Measurements from ENCODE around the gene NT5DC1. TPM values are rescaled to one million over a fixed set of nuclear protein-coding genes. Genes with fewer than 3 reads are reported as not detected.

The NT5DC1 gene
- total RNA-seq, 1 donor from 2014 or later = 55.0 TPM

DNA sequence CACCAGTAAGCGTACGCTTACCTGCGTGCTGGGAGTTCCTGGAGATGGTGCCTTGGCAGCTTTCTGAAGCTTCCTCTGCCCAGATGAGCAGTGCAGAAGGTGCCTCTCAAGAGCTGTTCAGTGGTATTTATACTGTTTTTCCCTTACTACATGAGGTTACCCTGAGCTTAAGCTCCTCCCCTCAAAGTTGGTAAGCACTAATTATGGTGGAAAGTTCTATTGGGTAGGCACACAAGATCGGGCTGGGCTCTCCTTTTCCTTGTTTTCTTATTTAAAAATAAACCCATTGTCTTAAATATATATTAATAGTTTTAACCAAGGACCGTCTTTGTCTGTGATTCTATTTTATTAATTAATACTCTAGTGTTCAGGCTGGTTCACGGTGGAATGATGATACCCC lies 25.4 kb downstream of the NT5DC1 start, which contains the start of gene COL10A1:
TSS of gene COL10A1 (minus strand) at position 101 of the 400 bp plus-strand sequence. CDS start 640 bp downstream, outside the sequence.
- ATAC-seq (no peak), DNase-seq (no peak)
- intact Hi-C loops (cut with micrococcal nuclease) = no loop called here

DNA sequence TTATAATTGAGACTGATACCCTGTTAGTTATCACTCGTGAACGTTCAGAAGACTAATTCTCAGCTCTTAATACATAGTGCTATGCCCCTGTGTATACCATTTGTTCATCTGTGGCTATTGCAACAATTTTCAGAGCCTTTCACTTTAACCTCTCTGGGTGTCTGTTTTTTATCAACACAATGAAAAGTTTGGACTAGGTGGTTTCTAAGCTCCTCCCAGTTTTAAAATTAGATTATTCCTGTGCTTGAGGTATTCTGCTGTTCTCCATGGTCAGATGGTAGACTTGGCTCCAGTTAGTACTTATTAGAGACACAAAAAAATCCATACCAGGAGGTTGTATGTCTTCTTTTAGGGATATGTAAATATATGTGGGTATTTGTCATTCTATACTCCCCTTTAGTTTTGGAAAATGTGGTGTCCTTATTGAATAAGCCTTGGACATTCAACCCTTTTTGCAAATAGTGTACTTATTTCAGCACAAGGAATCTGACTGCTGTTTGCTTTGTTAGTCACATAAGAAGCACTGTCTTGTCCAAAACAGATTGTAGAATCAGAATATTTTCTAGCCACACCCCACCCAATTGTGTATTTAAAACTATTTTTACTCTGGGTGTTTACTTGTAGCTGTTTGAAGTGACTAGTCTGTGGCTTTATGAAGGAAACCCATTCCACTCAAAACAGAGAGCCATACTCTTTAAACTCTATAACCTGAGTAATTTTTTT lies 27.3 kb downstream of the NT5DC1 start:
- ATAC-seq (peak; percentile 84), DNase-seq (no peak)
- intact Hi-C loops (cut with micrococcal nuclease) = no loop called here

DNA sequence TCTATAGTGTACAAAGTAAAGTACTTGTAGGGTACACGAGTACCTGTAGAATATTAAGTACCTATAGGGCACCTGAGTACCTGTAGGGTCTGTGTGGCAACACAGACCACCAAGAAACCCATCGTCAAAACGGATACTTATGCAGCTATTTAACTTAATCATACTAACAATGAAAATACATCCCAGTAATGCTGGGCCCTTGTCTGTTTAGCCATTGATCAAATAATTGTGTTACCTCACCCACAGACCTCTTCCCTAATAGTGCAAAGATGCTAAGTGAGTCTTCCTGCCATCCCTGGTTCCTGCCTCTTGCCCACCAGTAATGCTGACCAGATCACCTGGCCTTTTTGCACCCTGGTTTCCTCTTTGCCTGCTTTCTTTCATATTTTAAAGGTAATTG lies 32.8 kb downstream of the NT5DC1 start:
- intact Hi-C loops (cut with micrococcal nuclease) = no loop called here
- ATAC-seq = no peak
- DNase-seq = no peak

- DNase-seq = no peak
- ATAC-seq = no peak
- intact Hi-C loops (cut with micrococcal nuclease) = no loop called here
Observed at GRCh38 chr6:116136373-116136772, 35.7 kb downstream of the NT5DC1 start.

GRCh38 chr6:116136933-116137340 lies 36.3 kb downstream of the NT5DC1 start:
- intact Hi-C loops (cut with micrococcal nuclease) = no loop called here
- DNase-seq (no peak), ATAC-seq (no peak)

DNA sequence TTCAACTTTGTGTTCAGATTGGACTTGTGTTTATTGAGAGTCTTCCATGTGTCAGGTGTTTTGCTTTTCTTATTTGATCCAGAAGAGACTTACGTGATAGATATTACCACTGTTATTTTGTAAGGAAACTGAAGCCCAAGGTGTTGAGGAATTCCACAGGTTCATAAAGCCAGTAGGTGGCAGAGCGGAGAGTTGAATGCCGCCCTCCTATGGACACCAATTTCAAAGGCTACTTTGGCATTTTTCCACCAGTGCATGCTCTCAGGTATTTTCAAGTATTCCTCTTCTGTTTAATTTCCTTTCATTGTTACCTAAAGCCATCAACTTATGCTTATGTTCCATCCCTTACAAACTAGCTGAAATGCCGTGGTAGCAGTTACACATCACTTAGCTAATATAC lies 39.3 kb downstream of the NT5DC1 start:
- intact Hi-C loops (cut with micrococcal nuclease) = no loop called here
- ATAC-seq (no peak), DNase-seq (no peak)

GRCh38 chr6:116144605-116145004 lies 44.0 kb downstream of the NT5DC1 start:
- DNase-seq (no peak), ATAC-seq (peak; percentile 59)
- intact Hi-C loops (cut with micrococcal nuclease) = no loop called here

GRCh38 chr6:116145803-116146675 lies 45.4 kb downstream of the NT5DC1 start:
- intact Hi-C loops (cut with micrococcal nuclease) = no loop called here
- no peak for ATAC-seq
- no peak for DNase-seq

DNA sequence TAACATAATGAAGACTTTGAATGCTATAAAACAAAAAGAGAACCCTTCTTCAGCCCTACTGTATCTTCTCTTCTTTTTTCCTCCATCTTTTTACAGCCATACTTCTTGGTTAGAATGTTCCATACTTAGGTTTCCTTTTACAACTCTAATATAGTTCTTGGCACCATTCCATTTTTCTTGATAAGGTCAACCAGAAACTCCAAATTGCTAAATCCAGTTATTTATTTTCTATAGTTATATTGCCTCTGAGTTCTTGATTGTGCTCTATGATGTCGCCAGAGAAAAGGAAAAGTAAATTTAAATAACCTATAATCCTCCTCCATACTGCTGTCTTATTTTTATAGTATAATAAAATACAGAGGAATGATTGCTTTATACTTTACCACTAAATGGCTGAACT lies 52.0 kb downstream of the NT5DC1 start:
- intact Hi-C loops (cut with micrococcal nuclease) = no loop called here
- DNase-seq (no peak), ATAC-seq (no peak)

- intact Hi-C loops (cut with micrococcal nuclease) = no loop called here
- ATAC-seq = no peak
- no peak for DNase-seq
Observed at GRCh38 chr6:116154887-116155286, 54.2 kb downstream of the NT5DC1 start.

- ATAC-seq = no peak
- no peak for DNase-seq
- intact Hi-C loops (cut with micrococcal nuclease) = no loop called here
Observed at GRCh38 chr6:116156405-116157326, 56.0 kb downstream of the NT5DC1 start.

GRCh38 chr6:116157391-116157790 lies 56.7 kb downstream of the NT5DC1 start:
- no peak for ATAC-seq
- DNase-seq = no peak
- intact Hi-C loops (cut with micrococcal nuclease) = no loop called here

DNA sequence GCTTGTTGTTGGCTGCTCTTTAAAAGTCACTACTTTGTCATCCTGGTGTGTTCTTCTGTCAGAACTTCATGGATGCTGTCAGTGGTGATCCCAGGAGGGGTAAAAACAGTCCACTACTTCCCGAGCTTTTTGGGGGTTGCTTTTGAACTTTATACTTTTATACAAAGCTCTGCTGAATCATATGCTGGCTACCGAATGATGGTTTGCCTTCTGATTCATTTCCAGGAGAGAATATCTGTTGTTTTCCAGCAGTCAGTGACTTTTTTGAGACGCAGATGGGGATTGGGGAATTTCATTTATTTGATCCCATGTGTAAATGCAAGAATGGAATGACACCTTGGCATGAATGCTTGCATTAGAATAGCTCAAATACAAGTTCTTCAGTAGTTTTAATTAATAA lies 58.0 kb downstream of the NT5DC1 start:
- intact Hi-C loops (cut with micrococcal nuclease) = no loop called here
- ATAC-seq (no peak), DNase-seq (no peak)

DNA sequence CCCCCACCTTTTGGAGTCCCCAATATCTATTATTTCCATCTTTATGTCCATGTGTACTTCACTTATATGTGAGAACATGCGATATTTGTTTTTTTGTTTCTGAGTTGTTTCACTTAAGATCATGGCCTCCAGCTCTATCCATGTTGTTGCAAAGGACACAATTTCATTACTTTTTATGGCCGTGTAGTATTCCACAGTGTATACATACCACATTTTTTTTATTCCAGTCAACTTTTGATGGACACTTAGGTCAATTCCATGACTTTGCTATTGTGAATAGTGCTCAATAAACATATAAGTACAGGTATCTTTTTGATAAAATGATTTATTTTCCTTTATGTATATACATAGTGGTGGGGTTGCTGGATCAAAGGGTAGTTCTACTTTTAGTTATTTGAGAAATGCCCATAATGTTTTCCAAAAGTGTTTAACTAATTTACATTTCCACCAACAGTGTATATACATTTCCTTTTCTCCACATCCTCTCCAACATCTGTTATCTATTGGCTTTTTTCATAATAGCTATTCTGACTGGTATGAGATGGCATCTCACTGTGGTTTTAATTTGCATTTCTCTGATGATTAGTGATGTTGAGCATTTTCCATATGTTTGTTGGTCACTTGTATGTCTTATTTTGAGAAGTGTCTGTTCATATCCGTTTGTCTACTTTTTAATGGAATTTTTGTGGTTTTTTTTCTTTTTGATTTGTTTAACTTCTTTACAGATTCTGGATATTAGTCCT lies 59.3 kb downstream of the NT5DC1 start:
- intact Hi-C loops (cut with micrococcal nuclease) = no loop called here
- DNase-seq (no peak), ATAC-seq (no peak)

DNA sequence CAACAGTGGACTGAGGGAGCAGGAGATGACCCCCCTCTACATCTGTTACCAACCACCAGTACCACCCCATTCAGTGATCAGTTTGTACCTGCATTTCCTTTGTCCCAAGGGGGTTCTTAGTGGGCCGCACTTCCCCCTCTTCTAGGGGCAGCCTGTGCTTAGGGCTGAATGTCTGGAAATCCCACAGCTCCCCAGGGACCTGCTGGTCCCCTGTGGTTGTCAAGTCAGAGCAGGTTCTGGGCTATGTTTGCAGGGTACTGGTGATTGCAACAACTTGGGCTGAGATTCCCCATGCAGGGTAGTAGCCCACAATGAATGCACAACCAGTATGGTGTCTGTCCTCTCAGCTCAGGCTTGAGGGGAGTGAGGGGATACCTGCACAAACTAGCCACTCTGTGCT lies 64.9 kb downstream of the NT5DC1 start:
- intact Hi-C loops (cut with micrococcal nuclease) = no loop called here
- no peak for ATAC-seq

DNA sequence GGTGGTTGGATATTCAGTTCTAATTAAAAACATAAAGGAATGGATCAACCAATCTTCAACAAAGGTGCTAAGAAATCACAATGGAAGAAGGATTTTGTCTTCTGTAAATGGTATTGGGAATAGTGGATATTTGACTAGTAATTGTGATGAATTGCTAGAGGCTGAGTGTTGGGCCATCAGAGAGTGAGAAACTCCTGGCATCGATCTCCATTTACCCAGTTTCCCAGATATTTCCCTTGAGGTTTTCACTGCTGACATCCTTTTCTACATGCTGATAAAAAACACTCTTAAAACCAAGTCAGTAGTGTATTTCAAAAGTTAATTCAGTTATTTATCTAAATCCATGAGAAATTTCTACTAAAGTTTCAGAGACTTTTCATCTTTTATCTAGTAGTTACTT lies 65.7 kb downstream of the NT5DC1 start:
- intact Hi-C loops (cut with micrococcal nuclease) = no loop called here
- DNase-seq (no peak), ATAC-seq (no peak)

More for the DNA sequence above, 64.9 kb downstream of the NT5DC1 start:
- DNase-seq = no peak

- ATAC-seq = no peak
- intact Hi-C loops (cut with micrococcal nuclease) = no loop called here
- no peak for DNase-seq
Observed at GRCh38 chr6:116168148-116168547, 67.5 kb downstream of the NT5DC1 start.

- intact Hi-C loops (cut with micrococcal nuclease) = no loop called here
- no peak for DNase-seq
- no peak for ATAC-seq
Observed at GRCh38 chr6:116169880-116170279, 69.2 kb downstream of the NT5DC1 start.
